ENCODE data around the gene TMEM37. TPM values are rescaled to one million over a fixed set of nuclear protein-coding genes. Genes with fewer than 3 reads are reported as not detected.

The TMEM37 gene
- total RNA-seq, 4 donors from 2014 or later: 1.7 to 2.8 (median 2.2) TPM

- peak overlapping the region in 1 of 4 donors; percentile 3 for H3K27ac ChIP-seq (replicated peaks in 1 of 4)
- H3K4me3 ChIP-seq: no peak overlapping the region
- TF ChIP-seq EP300 (IDR thresholded peaks at IDR 0.05): no peak
- TF ChIP-seq CTCF (IDR thresholded peaks at IDR 0.05): no peak
- TF ChIP-seq POLR2A (IDR thresholded peaks at IDR 0.05; ENCODE audit: low read depth): no peak
- TF ChIP-seq POLR2AphosphoS5 (IDR thresholded peaks at IDR 0.05): no peak
- intact Hi-C loops (cut with DNase I): no loop called here
- WGBS: 90% methylated on average over 7 of the region's 7 CpGs
- no peaks in the 10 kb centered on the region for H3K9me3 ChIP-seq
- peaks cover 19 to 35% (median 25%) of the 10 kb centered on the region in 4 donors for H3K4me1 ChIP-seq
- no peaks in the 10 kb centered on the region for H3K36me3 ChIP-seq
- no peaks in the 10 kb centered on the region for H3K27me3 ChIP-seq
- DNase-seq (ENCODE audit: extremely low spot score): no peak
Observed at GRCh38 chr2:119428488-119429224, 3.0 kb upstream of the TMEM37 start.

- Histone ChIP-seq H3K27ac (replicated peaks in 1 of 4) (peak overlapping the region in 1 of 4 donors; percentile 3), H3K9me3 (no peaks in the 10 kb centered on the region), H3K27me3 (no peaks in the 10 kb centered on the region), H3K4me3 (no peak overlapping the region), H3K4me1 (peaks cover 19 to 35% (median 25%) of the 10 kb centered on the region in 4 donors), H3K36me3 (no peaks in the 10 kb centered on the region)
- DNase-seq (ENCODE audit: extremely low spot score): no peak
- intact Hi-C loops (cut with DNase I): no loop called here
- TF ChIP-seq POLR2AphosphoS5 (IDR thresholded peaks at IDR 0.05) (no peak), EP300 (IDR thresholded peaks at IDR 0.05) (no peak), POLR2A (IDR thresholded peaks at IDR 0.05; ENCODE audit: low read depth) (no peak), CTCF (IDR thresholded peaks at IDR 0.05) (no peak)
- 85% methylated on average over 10 of the region's 10 CpGs for WGBS
Observed at GRCh38 chr2:119429225-119429981, 2.3 kb upstream of the TMEM37 start.

GRCh38 chr2:119430023-119430498 is 1.6 kb upstream of the TMEM37 start:
- WGBS: 90% methylated on average over 2 of the region's 5 CpGs
- peaks cover 19 to 35% (median 25%) of the 10 kb centered on the region in 4 donors for H3K4me1 ChIP-seq
- TF ChIP-seq EP300 (IDR thresholded peaks at IDR 0.05) (no peak), POLR2AphosphoS5 (IDR thresholded peaks at IDR 0.05) (no peak), POLR2A (IDR thresholded peaks at IDR 0.05; ENCODE audit: low read depth) (no peak), CTCF (IDR thresholded peaks at IDR 0.05) (no peak)
- intact Hi-C loops (cut with DNase I): no loop called here
- H3K36me3 ChIP-seq: no peaks in the 10 kb centered on the region
- H3K4me3 ChIP-seq: no peak overlapping the region
- H3K27ac ChIP-seq (replicated peaks in 1 of 4): peak overlapping the region in 2 of 4 donors; percentile 5 to 20
- no peaks in the 10 kb centered on the region for H3K27me3 ChIP-seq
- DNase-seq (ENCODE audit: extremely low spot score): no peak
- no peaks in the 10 kb centered on the region for H3K9me3 ChIP-seq

GRCh38 chr2:119431976-119432850 is 559 bp downstream of the TMEM37 start:
- no peaks in the 10 kb centered on the region for H3K27me3 ChIP-seq
- 14% methylated on average over 22 of the region's 53 CpGs for whole genome bisulfite sequencing
- peak overlapping the region; percentile 46 to 61 (median 49) for H3K27ac ChIP-seq (replicated peaks in 1 of 4)
- peak overlapping the region; percentile 57 to 75 (median 62) for H3K4me3 ChIP-seq
- H3K9me3 ChIP-seq: no peaks in the 10 kb centered on the region
- no peaks in the 10 kb centered on the region for H3K36me3 ChIP-seq
- peaks cover 10 to 31% (median 22%) of the 10 kb centered on the region in 4 donors for H3K4me1 ChIP-seq
- TF ChIP-seq CTCF (IDR thresholded peaks at IDR 0.05): no peak
- no peak for TF ChIP-seq EP300 (IDR thresholded peaks at IDR 0.05)
- intact Hi-C loops (cut with DNase I): no loop called here
- DNase-seq (ENCODE audit: extremely low spot score): no peak
